Measurements from ENCODE around the gene STT3A. TPM values are rescaled to one million over a fixed set of nuclear protein-coding genes. Genes with fewer than 3 reads are reported as not detected.

STT3A gene
- polyA plus RNA-seq, 3 donors: 27.4 to 75.3 (median 54.2) TPM

DNA sequence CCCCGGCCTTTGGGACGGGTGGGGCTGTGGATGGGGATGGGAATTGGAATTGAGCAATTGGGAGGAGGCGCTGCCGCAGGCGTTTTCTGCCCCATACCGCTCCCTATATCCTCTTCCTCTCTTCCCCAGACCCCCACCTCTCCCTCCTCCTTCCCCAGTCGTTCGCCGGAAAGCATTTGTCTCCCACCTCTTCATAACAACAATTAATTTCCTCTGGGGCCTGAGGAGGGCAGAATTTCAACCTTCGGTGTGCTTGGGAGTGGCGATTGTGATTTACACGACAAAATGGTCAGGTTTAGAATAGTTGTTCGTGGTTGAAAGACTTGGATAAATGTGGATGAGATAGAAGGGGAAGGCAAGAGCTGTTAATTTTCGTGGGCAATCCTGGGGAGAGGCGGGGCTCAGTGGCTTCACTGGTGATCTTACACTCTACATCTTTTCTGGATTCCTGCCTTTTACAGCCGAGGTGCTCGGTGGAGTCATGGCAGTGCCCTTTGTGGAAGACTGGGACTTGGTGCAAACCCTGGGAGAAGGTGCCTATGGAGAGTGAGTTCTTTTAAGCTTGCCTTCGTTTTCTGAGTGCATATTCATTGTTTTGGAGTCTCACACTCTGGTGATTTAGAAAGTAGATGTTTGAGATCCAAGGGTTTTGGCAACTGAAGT lies 33.8 kb downstream of the STT3A start:
- H3K4me3 ChIP-seq (replicated peaks in 1 of 3; ENCODE audit: low read depth in 2 of 3, low read length in 3 of 3): peak overlapping the region; percentile 75 to 97 (median 96)
- H2AFZ ChIP-seq (ENCODE audit: insufficient read depth, low read depth, low read length, poor library complexity, severe bottlenecking): peak overlapping the region; percentile 94
- no peaks in the 10 kb centered on the region for H3K27me3 ChIP-seq (ENCODE audit: control insufficient read depth in 2 of 2, insufficient read depth in 2 of 2, low read length in 2 of 2)
- no peaks in the 10 kb centered on the region for H3K9me3 ChIP-seq (replicated peaks in 1 of 2; ENCODE audit: control insufficient read depth in 1 of 2, insufficient read depth in 1 of 2, low read length in 2 of 2)
- peak overlapping the region; percentile 86 for H3K9ac ChIP-seq (ENCODE audit: insufficient read depth, low read length, poor library complexity, severe bottlenecking)
- peaks cover 8 to 18% of the 10 kb centered on the region in 2 donors for H3K36me3 ChIP-seq (replicated peaks in 1 of 2; ENCODE audit: control insufficient read depth in 1 of 2, insufficient read depth in 2 of 2, low read length in 2 of 2)
- no peak for DNase-seq
- Mint-ChIP-seq H3K36me3 (peaks cover 8 to 23% of the 10 kb centered on the region in 2 donors), H3K4me3 (peak overlapping the region; percentile 91 to 97), H3K4me1 (peaks cover 15% of the 10 kb centered on the region), H3K27ac (peak overlapping the region in 5 of 7 donors; percentile 5 to 98 (median 14)), H3K27me3 (ENCODE audit: low read depth in 3 of 3) (peaks cover 0 to 2% (median 0%) of the 10 kb centered on the region in 3 donors), H3K9me3 (no peaks in the 10 kb centered on the region)
- peak overlapping the region; percentile 90 to 94 for H3K27ac ChIP-seq (ENCODE audit: low read depth in 1 of 2, low read length in 2 of 2)
- intact Hi-C loops (cut with micrococcal nuclease): no loop called here
- no peaks in the 10 kb centered on the region for H4K20me1 ChIP-seq (ENCODE audit: insufficient read depth, low read length)
- H3K4me1 ChIP-seq (ENCODE audit: control insufficient read depth in 1 of 2, insufficient read depth in 2 of 2, low read length in 2 of 2): peaks cover 17 to 23% of the 10 kb centered on the region in 2 donors
- peak overlapping the region; percentile 100 for H3K4me2 ChIP-seq (replicated peaks; ENCODE audit: extremely low read depth, low read length, poor library complexity, severe bottlenecking)
- WGBS (ENCODE audit: insufficient coverage): 0% methylated on average over 4 of the region's 18 CpGs
- peaks cover 37% of the 10 kb centered on the region for H3K79me2 ChIP-seq (ENCODE audit: insufficient read depth, low read length)
- TF ChIP-seq, protein P1, sequence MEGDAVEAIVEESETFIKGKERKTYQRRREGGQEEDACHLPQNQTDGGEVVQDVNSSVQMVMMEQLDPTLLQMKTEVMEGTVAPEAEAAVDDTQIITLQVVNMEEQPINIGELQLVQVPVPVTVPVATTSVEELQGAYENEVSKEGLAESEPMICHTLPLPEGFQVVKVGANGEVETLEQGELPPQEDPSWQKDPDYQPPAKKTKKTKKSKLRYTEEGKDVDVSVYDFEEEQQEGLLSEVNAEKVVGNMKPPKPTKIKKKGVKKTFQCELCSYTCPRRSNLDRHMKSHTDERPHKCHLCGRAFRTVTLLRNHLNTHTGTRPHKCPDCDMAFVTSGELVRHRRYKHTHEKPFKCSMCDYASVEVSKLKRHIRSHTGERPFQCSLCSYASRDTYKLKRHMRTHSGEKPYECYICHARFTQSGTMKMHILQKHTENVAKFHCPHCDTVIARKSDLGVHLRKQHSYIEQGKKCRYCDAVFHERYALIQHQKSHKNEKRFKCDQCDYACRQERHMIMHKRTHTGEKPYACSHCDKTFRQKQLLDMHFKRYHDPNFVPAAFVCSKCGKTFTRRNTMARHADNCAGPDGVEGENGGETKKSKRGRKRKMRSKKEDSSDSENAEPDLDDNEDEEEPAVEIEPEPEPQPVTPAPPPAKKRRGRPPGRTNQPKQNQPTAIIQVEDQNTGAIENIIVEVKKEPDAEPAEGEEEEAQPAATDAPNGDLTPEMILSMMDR (IDR thresholded peaks at IDR 0.05): peak; percentile 6

DNA sequence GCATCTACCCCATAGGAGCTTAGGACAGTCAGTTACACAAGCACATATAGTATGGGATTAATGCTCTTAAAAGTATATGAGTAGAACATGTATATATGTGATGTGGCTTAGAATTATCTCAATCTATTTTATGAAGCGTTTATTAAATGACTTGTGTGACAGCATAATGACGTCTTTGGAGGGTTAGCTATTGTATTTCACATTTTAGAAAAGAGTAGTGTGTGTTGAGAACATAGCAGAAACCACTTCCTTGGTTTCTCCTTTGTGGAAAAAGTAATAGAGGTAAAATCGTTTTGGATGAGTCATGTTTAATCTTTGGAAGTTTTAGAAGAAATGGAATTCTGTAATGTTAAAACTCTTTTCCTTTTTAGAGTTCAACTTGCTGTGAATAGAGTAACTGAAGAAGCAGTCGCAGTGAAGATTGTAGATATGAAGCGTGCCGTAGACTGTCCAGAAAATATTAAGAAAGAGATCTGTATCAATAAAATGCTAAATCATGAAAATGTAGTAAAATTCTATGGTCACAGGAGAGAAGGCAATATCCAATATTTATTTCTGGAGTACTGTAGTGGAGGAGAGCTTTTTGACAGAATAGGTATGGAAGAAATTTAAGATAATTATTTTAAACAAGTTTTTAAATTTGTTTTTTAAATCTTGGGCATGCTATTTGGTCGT lies 34.7 kb downstream of the STT3A start:
- H3K27me3 ChIP-seq (ENCODE audit: control insufficient read depth in 2 of 2, insufficient read depth in 2 of 2, low read length in 2 of 2): no peaks in the 10 kb centered on the region
- intact Hi-C loops (cut with micrococcal nuclease): no loop called here
- peaks cover 0 to 10% of the 10 kb centered on the region in 2 donors for H3K36me3 ChIP-seq (replicated peaks in 1 of 2; ENCODE audit: control insufficient read depth in 1 of 2, insufficient read depth in 2 of 2, low read length in 2 of 2)
- H3K4me3 ChIP-seq (replicated peaks in 1 of 3; ENCODE audit: low read depth in 2 of 3, low read length in 3 of 3): no peak overlapping the region
- no peaks in the 10 kb centered on the region for H4K20me1 ChIP-seq (ENCODE audit: insufficient read depth, low read length)
- peak overlapping the region; percentile 94 for H2AFZ ChIP-seq (ENCODE audit: insufficient read depth, low read depth, low read length, poor library complexity, severe bottlenecking)
- no peaks in the 10 kb centered on the region for H3K9me3 ChIP-seq (replicated peaks in 1 of 2; ENCODE audit: control insufficient read depth in 1 of 2, insufficient read depth in 1 of 2, low read length in 2 of 2)
- WGBS (ENCODE audit: insufficient coverage): 60% methylated on average over 3 of the region's 7 CpGs
- Mint-ChIP-seq H3K27ac (no peak overlapping the region), H3K9me3 (no peaks in the 10 kb centered on the region), H3K4me3 (no peak overlapping the region), H3K4me1 (peaks cover 15% of the 10 kb centered on the region), H3K36me3 (peaks cover 3 to 15% of the 10 kb centered on the region in 2 donors), H3K27me3 (ENCODE audit: low read depth in 3 of 3) (peaks cover 0 to 2% (median 0%) of the 10 kb centered on the region in 3 donors)
- H3K9ac ChIP-seq (ENCODE audit: insufficient read depth, low read length, poor library complexity, severe bottlenecking): no peak overlapping the region
- H3K4me1 ChIP-seq (ENCODE audit: control insufficient read depth in 1 of 2, insufficient read depth in 2 of 2, low read length in 2 of 2): peaks cover 17 to 23% of the 10 kb centered on the region in 2 donors
- no peak for DNase-seq
- TF ChIP-seq, protein P1 (IDR thresholded peaks at IDR 0.05): no peak
- H3K27ac ChIP-seq (ENCODE audit: low read depth in 1 of 2, low read length in 2 of 2): no peak overlapping the region
- H3K4me2 ChIP-seq (replicated peaks; ENCODE audit: extremely low read depth, low read length, poor library complexity, severe bottlenecking): no peak overlapping the region
- peaks cover 39% of the 10 kb centered on the region for H3K79me2 ChIP-seq (ENCODE audit: insufficient read depth, low read length)
